A549 (cell line): ENCODE data around the gene TP53I11. TPM values are rescaled to one million over a fixed set of nuclear protein-coding genes. Genes with fewer than 3 reads are reported as not detected.

Experiments
- ATAC-seq, 2 experiments: fragments of 200-7000 bp in 1 of 2; fragments of >200 bp in 1 of 2; cut with Nextera tagmentation in 1 of 2; cut with Tn5 transposase in 1 of 2; 3 replicates each; pipeline versions ENCODE4 v1.8.0 to v1.9.1; 2018 to 2020; ENCODE audit warnings: mild to moderate bottlenecking in 1 of 2, moderate library complexity in 1 of 2
- CTCF ChIA-PET: fragments of 300-600 bp; sonication (Branson Sonifier 250); formaldehyde crosslinking; extraction: SDS; loops from one replicate; lab custom pipeline; 2021; ENCODE audit warnings: antibody characterized with exemption, inconsistent platforms; lab: Yijun Ruan, JAX
- POLR2A ChIA-PET: fragments of 350-600 bp; formaldehyde crosslinking; extraction: SDS; loops from one replicate; lab custom pipeline; 2021; ENCODE audit warnings: antibody characterized with exemption, inconsistent platforms; lab: Yijun Ruan, JAX
- DNase-seq, 2 experiments: peaks; one replicate each; pipeline versions ENCODE4 v3.0.0 to v3.0.0-alpha.2; 2011 to 2016; ENCODE audit warnings: low read depth in 1 of 2, low spot score in 1 of 2
- FAIRE-seq: peaks from 2 replicates; lab custom pipeline; 2011; peaks lifted over from hg19 to GRCh38; lab: Jason Lieb, UNC
- H3K27ac ChIP-seq, 2 experiments: fragments of >200 bp; sonication (Bioruptor Twin); formaldehyde crosslinking; 3 replicates each; pipeline ENCODE4 v1.5.1; 2016 to 2017
- H3K4me1 ChIP-seq: fragments of >200 bp; sonication (Bioruptor Twin); formaldehyde crosslinking; 3 replicates; pipeline ENCODE4 v1.6.1; 2016
- H3K4me2 ChIP-seq: fragments of >200 bp; sonication (Bioruptor Twin); formaldehyde crosslinking; 3 replicates; pipeline ENCODE4 v1.6.1; 2016
- H3K4me3 ChIP-seq: fragments of >200 bp; sonication (Bioruptor Twin); formaldehyde crosslinking; 3 replicates; pipeline ENCODE4 v1.5.1; 2016
- H3K9me3 ChIP-seq: fragments of >200 bp; sonication (Bioruptor Twin); formaldehyde crosslinking; 3 replicates; pipeline ENCODE4 v1.6.1; 2016
- BHLHE40 ChIP-seq: IDR thresholded peaks from 2 replicates; pipeline ENCODE4 v1.6.1; 2012; ENCODE audit warnings: low read depth, low read length, inconsistent platforms
- CBX8 ChIP-seq: fragments of 200-600 bp; sonication (generic); IDR thresholded peaks from 2 replicates; pipeline ENCODE4 v1.6.1; 2016
- CEBPB ChIP-seq, 2 experiments: fragments of >200 bp in 1 of 2; sonication (Bioruptor Twin) in 1 of 2; formaldehyde crosslinking in 1 of 2; IDR thresholded peaks; 2 replicates each; pipeline ENCODE4 v1.6.1; 2012 to 2016
- CHD4 ChIP-seq: fragments of 200-600 bp; sonication (generic); IDR thresholded peaks from 2 replicates; pipeline ENCODE4 v1.6.1; 2016; ENCODE audit warnings: antibody characterized with exemption, mild to moderate bottlenecking, borderline replicate concordance
- EHF ChIP-seq: fragments of 250-450 bp; sonication (Bioruptor Pico); IDR thresholded peaks from 2 replicates; pipeline ENCODE4 v1.5.0; 2020; ENCODE audit warnings: mild to moderate bottlenecking
- ESRRA ChIP-seq: fragments of 150-350 bp; IDR thresholded peaks from 2 replicates; pipeline ENCODE4 v1.6.1; 2014; ENCODE audit warnings: mild to moderate bottlenecking, low read length, borderline replicate concordance
- HDAC2 ChIP-seq: fragments of 200-600 bp; sonication (generic); IDR thresholded peaks from 2 replicates; pipeline ENCODE4 v1.6.1; 2016
- HES2 ChIP-seq: fragments of >200 bp; sonication (Bioruptor Twin); formaldehyde crosslinking; IDR thresholded peaks from 2 replicates; pipeline ENCODE4 v1.6.1; 2016
- HOXA7 ChIP-seq: fragments of 250-450 bp; sonication (Bioruptor Pico); IDR thresholded peaks from 2 replicates; pipeline ENCODE4 v1.5.0; 2020; ENCODE audit warnings: mild to moderate bottlenecking, moderate library complexity
- HOXB13 ChIP-seq: fragments of 250-450 bp; sonication (Bioruptor Pico); IDR thresholded peaks from 2 replicates; pipeline ENCODE4 v1.5.0; 2020; ENCODE audit warnings: low read depth, mild to moderate bottlenecking, moderate library complexity
- HOXB5 ChIP-seq: fragments of 250-450 bp; sonication (Bioruptor Pico); IDR thresholded peaks from 2 replicates; pipeline ENCODE4 v1.5.0; 2020; ENCODE audit warnings: mild to moderate bottlenecking, moderate library complexity
- KDM5A ChIP-seq: fragments of 200-600 bp; sonication (generic); IDR thresholded peaks from 2 replicates; pipeline ENCODE4 v1.6.1; 2016; ENCODE audit warnings: antibody characterized with exemption, mild to moderate bottlenecking
- MAFK ChIP-seq: fragments of 450-650 bp; IDR thresholded peaks from 2 replicates; pipeline ENCODE4 v1.6.1; 2014; ENCODE audit not compliant: partially characterized antibody
- MAX ChIP-seq: IDR thresholded peaks from 2 replicates; pipeline ENCODE4 v1.6.1; 2012
- MAZ ChIP-seq: fragments of 150-350 bp; IDR thresholded peaks from 2 replicates; pipeline ENCODE4 v1.6.1; 2014; ENCODE audit warnings: antibody characterized with exemption, low read depth, low read length, borderline replicate concordance
- NFE2L2 ChIP-seq: fragments of 150-350 bp; conservative IDR thresholded peaks from 2 replicates; pipeline ENCODE4 v1.6.1; 2014; ENCODE audit warnings: low read length
- NPAS2 ChIP-seq: fragments of 250-450 bp; sonication (Bioruptor Pico); IDR thresholded peaks from 2 replicates; pipeline ENCODE4 v1.8.0; 2022; ENCODE audit warnings: mild to moderate bottlenecking, moderate library complexity, borderline replicate concordance
- POLR2A ChIP-seq: IDR thresholded peaks from 2 replicates; pipeline ENCODE4 v1.6.1; 2012; ENCODE audit warnings: mild to moderate bottlenecking, low read length
- POLR2AphosphoS2 ChIP-seq: conservative IDR thresholded peaks from 2 replicates; pipeline ENCODE4 v1.6.1; 2012; ENCODE audit warnings: low read length, improper control_type of control experiment, inconsistent platforms
- RARB ChIP-seq: fragments of 250-450 bp; sonication (Bioruptor Pico); IDR thresholded peaks from 2 replicates; pipeline ENCODE4 v1.8.0; 2021; ENCODE audit warnings: mild to moderate bottlenecking, moderate library complexity
- TFCP2L1 ChIP-seq: fragments of 250-450 bp; sonication (Bioruptor Pico); IDR thresholded peaks from 2 replicates; pipeline ENCODE4 v1.5.0; 2021; ENCODE audit warnings: mild to moderate bottlenecking
- TP53 ChIP-seq: fragments of 250-450 bp; sonication (Bioruptor Pico); IDR thresholded peaks from 2 replicates; pipeline ENCODE4 v1.5.0; 2021; ENCODE audit warnings: mild to moderate bottlenecking, moderate library complexity
- ZC3H11A ChIP-seq: fragments of 450-650 bp; IDR thresholded peaks from 2 replicates; pipeline ENCODE4 v1.6.1; 2014; ENCODE audit warnings: antibody characterized with exemption, mild to moderate bottlenecking
- ZNF302 ChIP-seq: fragments of 250-450 bp; sonication (Bioruptor Pico); IDR thresholded peaks from 2 replicates; pipeline ENCODE4 v1.9.0; 2021; ENCODE audit warnings: inconsistent platforms, mild to moderate bottlenecking, moderate library complexity
- ZSCAN20 ChIP-seq: fragments of 250-450 bp; sonication (Bioruptor Pico); IDR thresholded peaks from 2 replicates; pipeline ENCODE4 v1.8.0; 2022; ENCODE audit warnings: mild to moderate bottlenecking, moderate library complexity
- WGBS: methylation state at CpG from one replicate; pipeline ENCODE4 v1.1.6; 2017; ENCODE audit errors: missing lambda C conversion rate; 5-methylcytosine and 5-hydroxymethylcytosine counted together
- polyA plus RNA-seq, 4 experiments: library from polyadenylated mRNA; depleted of rRNA in 3 of 4; stranded (reverse); fragments of >200 nt; fragmentation: RNase III in 1 of 4; extraction: RNeasy Plus Mini Kit Qiagen cat#74134 plus additional on column Dnase treatment in 1 of 4; gene quantifications; 2 replicates in 3 of 4; 3 replicates in 1 of 4; pipeline ENCODE4 v1.2.3, GENCODE V29; 2011 to 2017
- TF ChIP-seq, protein P1 (sequence below): fragments of 150-350 bp; IDR thresholded peaks from 2 replicates; pipeline ENCODE4 v1.6.1; 2014; ENCODE audit warnings: low read depth, mild to moderate bottlenecking, low read length
- TF ChIP-seq, protein P2 (sequence below): fragments of 200-600 bp; sonication (generic); IDR thresholded peaks from 2 replicates; pipeline ENCODE4 v1.6.1; 2016; ENCODE audit warnings: antibody characterized with exemption, mild to moderate bottlenecking, moderate library complexity
- TF ChIP-seq, protein P3 (sequence below): fragments of 450-650 bp; IDR thresholded peaks from 2 replicates; pipeline ENCODE4 v1.6.1; 2014; ENCODE audit warnings: antibody characterized with exemption
- TF ChIP-seq, protein P4 (sequence below): IDR thresholded peaks from 2 replicates; pipeline ENCODE4 v1.6.1; 2012

Gene TP53I11
- polyA plus RNA-seq, 2 of the 4 experiments (the other 2 are of a cell fraction), result 11.2 to 28.2 TPM

- TF ChIP-seq TFCP2L1 (CRISPR knock-in tag) (no peak), HDAC2 (no peak), ZSCAN20 (no peak), CHD4 (no peak), POLR2A (no peak), HOXB13 (CRISPR knock-in tag) (no peak), BHLHE40 (no peak), MAX (no peak), HOXB5 (no peak), POLR2AphosphoS2 (no peak), HES2 (no peak), MAZ (no peak), TP53 (CRISPR knock-in tag) (no peak), NFE2L2 (no peak), CEBPB (IDR thresholded peaks at IDR 0.05) (no peak), MAFK (no peak), ZNF302 (CRISPR knock-in tag) (no peak), KDM5A (no peak)
- TF ChIP-seq, protein P1, sequence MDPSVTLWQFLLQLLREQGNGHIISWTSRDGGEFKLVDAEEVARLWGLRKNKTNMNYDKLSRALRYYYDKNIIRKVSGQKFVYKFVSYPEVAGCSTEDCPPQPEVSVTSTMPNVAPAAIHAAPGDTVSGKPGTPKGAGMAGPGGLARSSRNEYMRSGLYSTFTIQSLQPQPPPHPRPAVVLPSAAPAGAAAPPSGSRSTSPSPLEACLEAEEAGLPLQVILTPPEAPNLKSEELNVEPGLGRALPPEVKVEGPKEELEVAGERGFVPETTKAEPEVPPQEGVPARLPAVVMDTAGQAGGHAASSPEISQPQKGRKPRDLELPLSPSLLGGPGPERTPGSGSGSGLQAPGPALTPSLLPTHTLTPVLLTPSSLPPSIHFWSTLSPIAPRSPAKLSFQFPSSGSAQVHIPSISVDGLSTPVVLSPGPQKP, result no peak
- TF ChIP-seq, protein P2, sequence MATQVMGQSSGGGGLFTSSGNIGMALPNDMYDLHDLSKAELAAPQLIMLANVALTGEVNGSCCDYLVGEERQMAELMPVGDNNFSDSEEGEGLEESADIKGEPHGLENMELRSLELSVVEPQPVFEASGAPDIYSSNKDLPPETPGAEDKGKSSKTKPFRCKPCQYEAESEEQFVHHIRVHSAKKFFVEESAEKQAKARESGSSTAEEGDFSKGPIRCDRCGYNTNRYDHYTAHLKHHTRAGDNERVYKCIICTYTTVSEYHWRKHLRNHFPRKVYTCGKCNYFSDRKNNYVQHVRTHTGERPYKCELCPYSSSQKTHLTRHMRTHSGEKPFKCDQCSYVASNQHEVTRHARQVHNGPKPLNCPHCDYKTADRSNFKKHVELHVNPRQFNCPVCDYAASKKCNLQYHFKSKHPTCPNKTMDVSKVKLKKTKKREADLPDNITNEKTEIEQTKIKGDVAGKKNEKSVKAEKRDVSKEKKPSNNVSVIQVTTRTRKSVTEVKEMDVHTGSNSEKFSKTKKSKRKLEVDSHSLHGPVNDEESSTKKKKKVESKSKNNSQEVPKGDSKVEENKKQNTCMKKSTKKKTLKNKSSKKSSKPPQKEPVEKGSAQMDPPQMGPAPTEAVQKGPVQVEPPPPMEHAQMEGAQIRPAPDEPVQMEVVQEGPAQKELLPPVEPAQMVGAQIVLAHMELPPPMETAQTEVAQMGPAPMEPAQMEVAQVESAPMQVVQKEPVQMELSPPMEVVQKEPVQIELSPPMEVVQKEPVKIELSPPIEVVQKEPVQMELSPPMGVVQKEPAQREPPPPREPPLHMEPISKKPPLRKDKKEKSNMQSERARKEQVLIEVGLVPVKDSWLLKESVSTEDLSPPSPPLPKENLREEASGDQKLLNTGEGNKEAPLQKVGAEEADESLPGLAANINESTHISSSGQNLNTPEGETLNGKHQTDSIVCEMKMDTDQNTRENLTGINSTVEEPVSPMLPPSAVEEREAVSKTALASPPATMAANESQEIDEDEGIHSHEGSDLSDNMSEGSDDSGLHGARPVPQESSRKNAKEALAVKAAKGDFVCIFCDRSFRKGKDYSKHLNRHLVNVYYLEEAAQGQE, result no peak
- TF ChIP-seq, all 56 proteins: peak for 0
- ChIA-PET CTCF (interaction anchor here (1.1 to 2.0 kb wide), 6 partner anchors 16 to 137 kb away, joined by 3 to 10 read pairs (median 4); no protein-coding TSS in a partner anchor), POLR2A (no interaction called here)
- WGBS, result 57% methylated on average over 3 of the region's 3 CpGs
- FAIRE-seq, result no peak
- no peak overlapping the region for H3K27ac ChIP-seq
- no peaks in the 10 kb centered on the region for H3K4me1 ChIP-seq
- no peak overlapping the region for H3K4me3 ChIP-seq
- H3K9me3 ChIP-seq, result no peaks in the 10 kb centered on the region
- ATAC-seq, result no peak
- no peak overlapping the region for H3K4me2 ChIP-seq
- no peak for DNase-seq
Observed at GRCh38 chr11:44968510-44968909, 17.8 kb upstream of the TP53I11 start.

GRCh38 chr11:44967930-44968496 is 17.3 kb upstream of the TP53I11 start:
- no peaks in the 10 kb centered on the region for H3K9me3 ChIP-seq
- POLR2A ChIA-PET, result no interaction called here
- DNase-seq (no peak), ATAC-seq (no peak), FAIRE-seq (no peak)
- no peak overlapping the region for H3K27ac ChIP-seq
- no peak overlapping the region for H3K4me2 ChIP-seq
- WGBS, result 90% methylated on average over 3 of the region's 3 CpGs
- no peak overlapping the region for H3K4me3 ChIP-seq
- CTCF ChIA-PET, result interaction anchor here (1.1 to 2.0 kb wide), 7 partner anchors 16 to 137 kb away, joined by 3 to 5 read pairs (median 4); no protein-coding TSS in a partner anchor
- no peaks in the 10 kb centered on the region for H3K4me1 ChIP-seq
- TF ChIP-seq RARB, result no peak
- TF ChIP-seq, protein P3, sequence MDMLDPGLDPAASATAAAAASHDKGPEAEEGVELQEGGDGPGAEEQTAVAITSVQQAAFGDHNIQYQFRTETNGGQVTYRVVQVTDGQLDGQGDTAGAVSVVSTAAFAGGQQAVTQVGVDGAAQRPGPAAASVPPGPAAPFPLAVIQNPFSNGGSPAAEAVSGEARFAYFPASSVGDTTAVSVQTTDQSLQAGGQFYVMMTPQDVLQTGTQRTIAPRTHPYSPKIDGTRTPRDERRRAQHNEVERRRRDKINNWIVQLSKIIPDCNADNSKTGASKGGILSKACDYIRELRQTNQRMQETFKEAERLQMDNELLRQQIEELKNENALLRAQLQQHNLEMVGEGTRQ, result no peak
- TF ChIP-seq EHF (CRISPR knock-in tag), result no peak
- TF ChIP-seq, protein P2, result no peak
- no peak for TF ChIP-seq TFCP2L1 (CRISPR knock-in tag)
- no peak for TF ChIP-seq CBX8
- no peak for TF ChIP-seq CEBPB (IDR thresholded peaks at IDR 0.05)
- TF ChIP-seq NPAS2 (CRISPR knock-in tag), result no peak
- TF ChIP-seq ESRRA, result no peak
- no peak for TF ChIP-seq HOXA7 (CRISPR knock-in tag)
- no peak for TF ChIP-seq ZC3H11A
- TF ChIP-seq, protein P4, sequence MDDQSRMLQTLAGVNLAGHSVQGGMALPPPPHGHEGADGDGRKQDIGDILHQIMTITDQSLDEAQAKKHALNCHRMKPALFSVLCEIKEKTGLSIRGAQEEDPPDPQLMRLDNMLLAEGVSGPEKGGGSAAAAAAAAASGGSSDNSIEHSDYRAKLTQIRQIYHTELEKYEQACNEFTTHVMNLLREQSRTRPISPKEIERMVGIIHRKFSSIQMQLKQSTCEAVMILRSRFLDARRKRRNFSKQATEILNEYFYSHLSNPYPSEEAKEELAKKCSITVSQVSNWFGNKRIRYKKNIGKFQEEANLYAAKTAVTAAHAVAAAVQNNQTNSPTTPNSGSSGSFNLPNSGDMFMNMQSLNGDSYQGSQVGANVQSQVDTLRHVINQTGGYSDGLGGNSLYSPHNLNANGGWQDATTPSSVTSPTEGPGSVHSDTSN, result no peak
- no peak for TF ChIP-seq TP53 (CRISPR knock-in tag)
